Sigmoid colon (tissue), 4 donors: ENCODE measurements around the gene RESF1.

Source experiments
- POLR2A ChIP-seq, 2 donors: fragments of 450-650 bp; IDR thresholded peaks; one replicate each; pipeline ENCODE4 v1.6.1; 2016; ENCODE audit warnings: antibody characterized with exemption in 2 of 2, mild to moderate bottlenecking in 2 of 2, moderate library complexity in 2 of 2
- POLR2AphosphoS5 ChIP-seq, 4 donors: sonication (generic); formaldehyde crosslinking; IDR thresholded peaks; one replicate each; pipeline ENCODE4 v1.6.1; 2017; ENCODE audit warnings: antibody characterized with exemption in 4 of 4
- TF ChIP-seq, protein P1 (sequence below), 4 experiments: fragments of 450-650 bp in 3 of 4; fragments of 200-600 bp in 1 of 4; IDR thresholded peaks; one replicate each; pipeline ENCODE4 v1.5.1; 2016 to 2019; ENCODE audit warnings: antibody characterized with exemption in 4 of 4, mild to moderate bottlenecking in 3 of 4, moderate library complexity in 2 of 4

DNA sequence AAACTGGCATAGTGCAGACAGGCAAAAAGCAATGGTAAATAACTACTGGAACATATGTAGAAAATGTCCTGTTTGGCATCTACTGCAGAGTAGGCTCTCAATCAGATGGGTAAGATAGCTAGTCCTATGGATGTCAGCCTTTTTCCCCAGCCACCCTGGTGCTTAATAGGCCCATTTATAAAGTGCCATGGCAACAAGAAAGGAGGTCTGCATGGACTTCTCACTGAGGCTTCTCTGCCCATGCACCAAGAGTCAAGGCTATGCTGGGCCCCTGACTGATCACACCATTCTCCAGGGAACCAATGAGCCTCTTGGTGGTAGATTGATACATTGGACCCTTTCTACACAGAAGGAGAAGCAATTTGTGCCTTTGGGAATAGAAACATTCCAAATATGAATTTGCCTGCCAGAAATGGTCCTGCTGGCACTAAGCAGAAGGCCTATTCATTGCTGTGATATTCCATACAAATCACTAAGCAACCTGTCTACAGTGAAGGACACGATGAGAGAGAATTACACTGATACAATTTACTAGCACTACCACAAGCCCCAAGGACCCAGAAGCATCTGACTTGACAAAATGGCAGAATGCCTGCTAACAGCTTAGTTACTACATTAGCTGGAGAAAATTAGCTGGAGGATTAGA is 43.8 kb downstream of the RESF1 start:
- TF ChIP-seq POLR2A (IDR thresholded peaks at IDR 0.05) = no peak
- TF ChIP-seq, protein P1, sequence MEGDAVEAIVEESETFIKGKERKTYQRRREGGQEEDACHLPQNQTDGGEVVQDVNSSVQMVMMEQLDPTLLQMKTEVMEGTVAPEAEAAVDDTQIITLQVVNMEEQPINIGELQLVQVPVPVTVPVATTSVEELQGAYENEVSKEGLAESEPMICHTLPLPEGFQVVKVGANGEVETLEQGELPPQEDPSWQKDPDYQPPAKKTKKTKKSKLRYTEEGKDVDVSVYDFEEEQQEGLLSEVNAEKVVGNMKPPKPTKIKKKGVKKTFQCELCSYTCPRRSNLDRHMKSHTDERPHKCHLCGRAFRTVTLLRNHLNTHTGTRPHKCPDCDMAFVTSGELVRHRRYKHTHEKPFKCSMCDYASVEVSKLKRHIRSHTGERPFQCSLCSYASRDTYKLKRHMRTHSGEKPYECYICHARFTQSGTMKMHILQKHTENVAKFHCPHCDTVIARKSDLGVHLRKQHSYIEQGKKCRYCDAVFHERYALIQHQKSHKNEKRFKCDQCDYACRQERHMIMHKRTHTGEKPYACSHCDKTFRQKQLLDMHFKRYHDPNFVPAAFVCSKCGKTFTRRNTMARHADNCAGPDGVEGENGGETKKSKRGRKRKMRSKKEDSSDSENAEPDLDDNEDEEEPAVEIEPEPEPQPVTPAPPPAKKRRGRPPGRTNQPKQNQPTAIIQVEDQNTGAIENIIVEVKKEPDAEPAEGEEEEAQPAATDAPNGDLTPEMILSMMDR (IDR thresholded peaks at IDR 0.05) = no peak
- TF ChIP-seq POLR2AphosphoS5 (IDR thresholded peaks at IDR 0.05) = no peak
